Epithelial cell of esophagus (primary cell): ENCODE data around the gene USHBP1.

ENCODE experiments used
- DNase-seq: peaks from one replicate; pipeline ENCODE4 v3.0.0; 2010; ENCODE audit warnings: low read depth
- H3K4me3 ChIP-seq: 2 replicates; pipeline ENCODE4 v1.5.1; 2011; ENCODE audit warnings: mild to moderate bottlenecking, low read length, control low read depth
- CTCF ChIP-seq: IDR thresholded peaks from 2 replicates; pipeline ENCODE4 v1.5.1; 2011; ENCODE audit warnings: low read depth, mild to moderate bottlenecking, low read length, control low read depth, inconsistent platforms; ENCODE audit not compliant: insufficient read depth; ENCODE audit errors: missing control alignments

Gene USHBP1

DNA sequence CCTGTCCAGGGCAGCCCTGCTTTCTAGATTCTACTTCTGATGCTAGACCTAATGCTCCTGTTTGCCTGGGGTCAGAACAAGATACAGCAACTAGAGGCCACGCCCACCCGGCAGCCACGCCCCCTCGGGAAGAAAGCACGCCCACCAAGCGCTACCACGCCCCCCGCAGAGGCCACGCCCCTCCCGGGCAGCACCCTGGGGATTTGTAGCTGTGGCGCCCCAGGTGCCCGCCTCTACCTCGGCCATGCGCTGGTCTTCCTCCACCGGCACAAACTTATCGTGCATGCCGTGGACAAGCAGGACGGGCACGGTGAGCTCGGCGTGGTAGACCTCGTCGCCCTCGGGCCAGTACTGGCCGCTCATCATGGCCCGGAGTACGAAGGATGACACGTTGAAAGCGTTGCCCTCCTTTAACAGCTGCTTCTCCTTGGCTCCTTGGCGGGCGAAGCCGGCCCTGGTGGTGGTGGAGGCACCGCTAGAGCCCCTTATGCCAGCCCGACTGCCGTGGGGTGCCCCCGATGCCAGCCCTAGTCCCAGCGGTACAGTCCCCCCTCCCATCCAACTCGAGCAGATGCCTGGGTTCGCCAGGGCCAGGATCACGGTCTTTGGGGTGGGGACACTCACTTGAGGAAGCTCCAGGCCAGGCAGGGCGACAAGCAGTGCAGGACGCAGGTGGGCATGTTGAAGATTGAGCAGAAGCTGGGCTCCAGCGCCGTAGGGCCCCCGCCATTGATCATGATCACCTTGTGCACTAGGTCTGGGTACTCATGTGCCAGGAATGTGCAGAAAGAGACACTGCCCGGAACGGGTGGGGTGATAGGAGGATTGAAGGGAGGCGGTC, 29.7 kb upstream of the USHBP1 start:
- H3K4me3 ChIP-seq: no peak overlapping the region
- DNase-seq: peak; percentile 59
- no peak for TF ChIP-seq CTCF

GRCh38 chr19:17293605-17294004, 29.1 kb upstream of the USHBP1 start:
- TF ChIP-seq CTCF: no peak

GRCh38 chr19:17292301-17293074, 27.9 kb upstream of the USHBP1 start:
- DNase-seq: peak; percentile 92
- H3K4me3 ChIP-seq: peak overlapping the region; percentile 66
- TF ChIP-seq CTCF: peak; percentile 90

More at GRCh38 chr19:17293605-17294004, 29.1 kb upstream of the USHBP1 start:
- no peak overlapping the region for H3K4me3 ChIP-seq
- no peak for DNase-seq

DNA sequence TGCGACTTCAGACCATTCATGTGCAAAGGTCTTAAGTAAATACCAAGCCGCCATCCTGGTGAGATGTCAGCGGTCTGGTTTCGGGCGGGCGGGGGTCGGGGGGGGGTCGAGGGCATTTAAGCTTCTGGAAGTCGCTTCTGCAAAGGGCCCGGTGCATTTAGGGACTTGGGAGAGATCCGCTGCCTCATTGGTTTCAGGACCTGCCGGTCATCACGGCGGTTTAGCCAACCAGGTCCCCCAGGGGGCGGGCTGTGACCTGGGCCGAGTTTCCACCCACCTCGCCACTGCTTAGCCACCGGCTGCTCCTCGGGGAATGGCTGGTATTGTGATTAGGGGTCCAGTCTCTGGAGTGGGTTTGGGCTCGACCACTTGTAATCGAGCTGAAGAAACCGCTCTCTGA, 24.9 kb upstream of the USHBP1 start:
- DNase-seq: peak; percentile 82
- no peak for TF ChIP-seq CTCF
- H3K4me3 ChIP-seq: no peak overlapping the region

GRCh38 chr19:17286752-17287151, 22.2 kb upstream of the USHBP1 start:
- H3K4me3 ChIP-seq: no peak overlapping the region
- TF ChIP-seq CTCF: no peak
- DNase-seq: no peak

DNA sequence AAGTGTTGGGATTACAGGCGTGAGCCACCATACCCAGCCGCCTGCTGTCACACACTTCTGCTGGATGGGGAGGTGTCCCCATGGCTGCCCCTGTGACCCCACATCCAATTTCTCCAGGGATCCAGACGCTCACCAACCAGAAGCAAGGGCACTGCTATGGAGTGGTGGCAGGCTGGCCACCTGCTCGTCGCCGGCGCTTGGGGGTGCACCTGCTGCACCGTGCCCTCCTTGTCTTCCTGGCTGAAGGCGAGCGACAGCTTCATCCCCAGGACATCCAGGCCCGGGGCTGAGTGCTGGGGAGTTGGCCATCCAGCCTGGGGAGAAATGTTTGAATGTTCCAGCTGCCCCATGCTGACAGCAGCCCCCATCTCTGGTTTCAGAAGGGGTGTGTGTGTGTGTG, 21.7 kb upstream of the USHBP1 start:
- H3K4me3 ChIP-seq: no peak overlapping the region
- TF ChIP-seq CTCF: no peak
- DNase-seq: no peak
